HG02642 (cell line): ENCODE measurements around the gene ATP1A4.

Experiments used
- ATAC-seq: cut with Tn5 transposase; IDR thresholded peaks from one replicate; pipeline ENCODE4 v1.9.1; 2021; ENCODE audit warnings: mild to moderate bottlenecking; ENCODE audit not compliant: unreplicated experiment, poor library complexity

The ATP1A4 gene

GRCh38 chr1:160168609-160169369, 17.4 kb downstream of the ATP1A4 start:
- no peak for ATAC-seq

GRCh38 chr1:160169553-160170399, 18.4 kb downstream of the ATP1A4 start:
- ATAC-seq: peak; percentile 66

- ATAC-seq: no peak
These were observed 20.0 kb downstream of the ATP1A4 start for GRCh38 chr1:160171354-160171753.

GRCh38 chr1:160171980-160172379, 20.6 kb downstream of the ATP1A4 start:
- ATAC-seq: no peak

- ATAC-seq: no peak
These were observed 25.8 kb downstream of the ATP1A4 start for GRCh38 chr1:160177231-160177630.

GRCh38 chr1:160177667-160178066, 26.3 kb downstream of the ATP1A4 start:
- no peak for ATAC-seq

- no peak for ATAC-seq
These were observed 27.3 kb downstream of the ATP1A4 start for GRCh38 chr1:160178731-160179130.

GRCh38 chr1:160179336-160179735, 27.9 kb downstream of the ATP1A4 start:
- ATAC-seq: no peak

GRCh38 chr1:160186246-160186645, 34.8 kb downstream of the ATP1A4 start:
- ATAC-seq: no peak

GRCh38 chr1:160186729-160187128, 35.3 kb downstream of the ATP1A4 start:
- no peak for ATAC-seq

- ATAC-seq: no peak
These were observed 36.0 kb downstream of the ATP1A4 start for GRCh38 chr1:160187407-160187806.

GRCh38 chr1:160188341-160188740, 36.9 kb downstream of the ATP1A4 start:
- no peak for ATAC-seq

- ATAC-seq: no peak
These were observed 38.5 kb downstream of the ATP1A4 start, which contains the start of gene CASQ1 for GRCh38 chr1:160189649-160190625. Gene CASQ1 (plus strand): TSS chr1:160190575. CDS start chr1:160190752, 177 bp downstream.

GRCh38 chr1:160191756-160192155, 40.4 kb downstream of the ATP1A4 start:
- ATAC-seq: no peak

- ATAC-seq: no peak
These were observed 40.8 kb downstream of the ATP1A4 start for GRCh38 chr1:160192234-160192633.

GRCh38 chr1:160193091-160193819, 41.9 kb downstream of the ATP1A4 start:
- ATAC-seq: peak; percentile 72

- no peak for ATAC-seq
These were observed 42.7 kb downstream of the ATP1A4 start for GRCh38 chr1:160193832-160194736.

GRCh38 chr1:160194737-160195059, 43.3 kb downstream of the ATP1A4 start:
- ATAC-seq: no peak

- ATAC-seq: no peak
These were observed 44.7 kb downstream of the ATP1A4 start for GRCh38 chr1:160196143-160196542.
